Osteoblast (primary cell): Measurements from ENCODE around the gene EHBP1. TPM values are rescaled to one million over a fixed set of nuclear protein-coding genes. Genes with fewer than 3 reads are reported as not detected.

ENCODE experiments used
- DNase-seq: peaks from one replicate; pipeline ENCODE4 v3.0.0; 2011; ENCODE audit warnings: low spot score, mixed read lengths; ENCODE audit not compliant: insufficient read length; ENCODE audit errors: missing footprints
- H2AFZ ChIP-seq: 2 replicates; pipeline ENCODE4 v1.6.0; 2011; ENCODE audit warnings: mild to moderate bottlenecking, low read length
- H3K27ac ChIP-seq: 2 replicates; pipeline ENCODE4 v1.5.1; 2011; ENCODE audit warnings: mild to moderate bottlenecking, low read depth, low read length, moderate library complexity
- H3K27me3 ChIP-seq: 2 replicates; pipeline ENCODE4 v1.6.0; 2012; ENCODE audit warnings: mild to moderate bottlenecking, control low read depth, inconsistent platforms, low read length, moderate library complexity; ENCODE audit not compliant: insufficient read depth
- H3K36me3 ChIP-seq: 2 replicates; pipeline ENCODE4 v1.5.1; 2011; ENCODE audit warnings: mild to moderate bottlenecking, low read length, control low read depth, moderate library complexity; ENCODE audit not compliant: insufficient read depth
- H3K4me1 ChIP-seq: 2 replicates; pipeline ENCODE4 v1.5.1; 2011; ENCODE audit warnings: mild to moderate bottlenecking, low read length, control low read depth, moderate library complexity; ENCODE audit not compliant: insufficient read depth
- H3K4me2 ChIP-seq: 2 replicates; pipeline ENCODE4 v1.6.0; 2011; ENCODE audit warnings: mild to moderate bottlenecking, low read length; ENCODE audit not compliant: insufficient read depth
- H3K4me3 ChIP-seq: fragments of 200-600 bp; sonication (generic); 3 replicates; pipeline ENCODE4 v1.5.1; 2012; ENCODE audit warnings: mild to moderate bottlenecking, low read length, inconsistent platforms; ENCODE audit not compliant: insufficient read depth
- H3K79me2 ChIP-seq: 2 replicates; pipeline ENCODE4 v1.6.0; 2012; ENCODE audit warnings: mild to moderate bottlenecking, low read length, control low read depth, inconsistent platforms; ENCODE audit not compliant: insufficient read depth
- H3K9me3 ChIP-seq: 2 replicates; pipeline ENCODE4 v1.5.1; 2011; ENCODE audit warnings: low read depth, low read length, control low read depth
- H4K20me1 ChIP-seq: 2 replicates; pipeline ENCODE4 v1.6.0; 2012; ENCODE audit warnings: mild to moderate bottlenecking, low read length, control low read depth; ENCODE audit not compliant: insufficient read depth
- CTCF ChIP-seq: IDR thresholded peaks from 2 replicates; pipeline ENCODE4 v1.5.1; 2011; ENCODE audit warnings: mild to moderate bottlenecking, low read depth, low read length, moderate library complexity; ENCODE audit errors: extremely low read depth
- total RNA-seq: library from RNA; depleted of rRNA; stranded (reverse); fragments of >200 nt; gene quantifications from 2 replicates; pipeline ENCODE4 v1.2.3, GENCODE V29; 2012

Gene EHBP1
- total RNA-seq, 1 donor, result 96.3 TPM

GRCh38 chr2:63052411-63053080, 347.0 kb downstream of the EHBP1 start:
- H4K20me1 ChIP-seq, result peaks cover 14% of the 10 kb centered on the region
- peaks cover 9% of the 10 kb centered on the region for H3K4me1 ChIP-seq

GRCh38 chr2:63053081-63053888, 347.8 kb downstream of the EHBP1 start:
- H3K4me1 ChIP-seq, result peaks cover 9% of the 10 kb centered on the region
- no peaks in the 10 kb centered on the region for H3K9me3 ChIP-seq
- no peak overlapping the region for H3K4me2 ChIP-seq
- peaks cover 6% of the 10 kb centered on the region for H4K20me1 ChIP-seq
- no peak overlapping the region for H3K4me3 ChIP-seq
- no peaks in the 10 kb centered on the region for H3K79me2 ChIP-seq
- no peak overlapping the region for H2AFZ ChIP-seq
- no peak for TF ChIP-seq CTCF
- DNase-seq, result peak; percentile 74
- H3K27ac ChIP-seq, result no peak overlapping the region
- no peaks in the 10 kb centered on the region for H3K36me3 ChIP-seq
- peaks cover 77% of the 10 kb centered on the region for H3K27me3 ChIP-seq

More at GRCh38 chr2:63052411-63053080, 347.0 kb downstream of the EHBP1 start:
- Histone ChIP-seq H3K27me3 (peaks cover 77% of the 10 kb centered on the region), H3K27ac (no peak overlapping the region), H2AFZ (no peak overlapping the region), H3K9me3 (no peaks in the 10 kb centered on the region), H3K36me3 (no peaks in the 10 kb centered on the region), H3K79me2 (no peaks in the 10 kb centered on the region), H3K4me3 (no peak overlapping the region), H3K4me2 (no peak overlapping the region)
- DNase-seq, result peak; percentile 73
- no peak for TF ChIP-seq CTCF

- no peak overlapping the region for H3K4me2 ChIP-seq
- no peak overlapping the region for H3K27ac ChIP-seq
- no peaks in the 10 kb centered on the region for H3K36me3 ChIP-seq
- no peaks in the 10 kb centered on the region for H3K79me2 ChIP-seq
- no peak overlapping the region for H3K4me3 ChIP-seq
- H3K9me3 ChIP-seq, result no peaks in the 10 kb centered on the region
- H3K4me1 ChIP-seq, result peaks cover 13% of the 10 kb centered on the region
- peaks cover 4% of the 10 kb centered on the region for H4K20me1 ChIP-seq
- peak; percentile 89 for DNase-seq
- H3K27me3 ChIP-seq, result peaks cover 77% of the 10 kb centered on the region
- H2AFZ ChIP-seq, result no peak overlapping the region
- peak; percentile 11 for TF ChIP-seq CTCF
Measured at GRCh38 chr2:63053889-63054602, 348.5 kb downstream of the EHBP1 start.

- Histone ChIP-seq H2AFZ (no peak overlapping the region), H3K4me2 (no peak overlapping the region), H3K79me2 (no peaks in the 10 kb centered on the region), H3K9me3 (no peaks in the 10 kb centered on the region), H3K4me1 (peaks cover 10% of the 10 kb centered on the region), H4K20me1 (peaks cover under 1% of the 10 kb centered on the region), H3K27me3 (peaks cover 76% of the 10 kb centered on the region), H3K36me3 (no peaks in the 10 kb centered on the region), H3K4me3 (no peak overlapping the region), H3K27ac (no peak overlapping the region)
- DNase-seq, result peak; percentile 60
- TF ChIP-seq CTCF, result no peak
Measured at GRCh38 chr2:63054841-63055225, 349.3 kb downstream of the EHBP1 start.
